DND-41 (cell line): ENCODE measurements around the gene FOLR2.

Source experiments
- EZH2 ChIP-seq: IDR thresholded peaks from 3 replicates; pipeline ENCODE4 v1.6.1; 2012; ENCODE audit warnings: borderline replicate concordance, low read depth, mild to moderate bottlenecking, moderate library complexity, low read length, inconsistent platforms; ENCODE audit not compliant: severe bottlenecking
- TF ChIP-seq, protein P1 (sequence below): IDR thresholded peaks from 2 replicates; pipeline ENCODE4 v1.5.1; 2012; ENCODE audit warnings: borderline replicate concordance, low read length, moderate library complexity, mild to moderate bottlenecking; ENCODE audit not compliant: poor library complexity, severe bottlenecking; ENCODE audit errors: extremely low read depth

GRCh38 chr11:72179049-72179803 is 37.4 kb upstream of the FOLR2 start:
- TF ChIP-seq, protein P1, sequence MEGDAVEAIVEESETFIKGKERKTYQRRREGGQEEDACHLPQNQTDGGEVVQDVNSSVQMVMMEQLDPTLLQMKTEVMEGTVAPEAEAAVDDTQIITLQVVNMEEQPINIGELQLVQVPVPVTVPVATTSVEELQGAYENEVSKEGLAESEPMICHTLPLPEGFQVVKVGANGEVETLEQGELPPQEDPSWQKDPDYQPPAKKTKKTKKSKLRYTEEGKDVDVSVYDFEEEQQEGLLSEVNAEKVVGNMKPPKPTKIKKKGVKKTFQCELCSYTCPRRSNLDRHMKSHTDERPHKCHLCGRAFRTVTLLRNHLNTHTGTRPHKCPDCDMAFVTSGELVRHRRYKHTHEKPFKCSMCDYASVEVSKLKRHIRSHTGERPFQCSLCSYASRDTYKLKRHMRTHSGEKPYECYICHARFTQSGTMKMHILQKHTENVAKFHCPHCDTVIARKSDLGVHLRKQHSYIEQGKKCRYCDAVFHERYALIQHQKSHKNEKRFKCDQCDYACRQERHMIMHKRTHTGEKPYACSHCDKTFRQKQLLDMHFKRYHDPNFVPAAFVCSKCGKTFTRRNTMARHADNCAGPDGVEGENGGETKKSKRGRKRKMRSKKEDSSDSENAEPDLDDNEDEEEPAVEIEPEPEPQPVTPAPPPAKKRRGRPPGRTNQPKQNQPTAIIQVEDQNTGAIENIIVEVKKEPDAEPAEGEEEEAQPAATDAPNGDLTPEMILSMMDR, result no peak
- TF ChIP-seq EZH2, result no peak
